Measurements from ENCODE around the gene NLRP4. TPM values are rescaled to one million over a fixed set of nuclear protein-coding genes. Genes with fewer than 3 reads are reported as not detected.

The NLRP4 gene
- total RNA-seq, 6 experiments from 2014 or later, result not detected

- TF ChIP-seq, protein P1, sequence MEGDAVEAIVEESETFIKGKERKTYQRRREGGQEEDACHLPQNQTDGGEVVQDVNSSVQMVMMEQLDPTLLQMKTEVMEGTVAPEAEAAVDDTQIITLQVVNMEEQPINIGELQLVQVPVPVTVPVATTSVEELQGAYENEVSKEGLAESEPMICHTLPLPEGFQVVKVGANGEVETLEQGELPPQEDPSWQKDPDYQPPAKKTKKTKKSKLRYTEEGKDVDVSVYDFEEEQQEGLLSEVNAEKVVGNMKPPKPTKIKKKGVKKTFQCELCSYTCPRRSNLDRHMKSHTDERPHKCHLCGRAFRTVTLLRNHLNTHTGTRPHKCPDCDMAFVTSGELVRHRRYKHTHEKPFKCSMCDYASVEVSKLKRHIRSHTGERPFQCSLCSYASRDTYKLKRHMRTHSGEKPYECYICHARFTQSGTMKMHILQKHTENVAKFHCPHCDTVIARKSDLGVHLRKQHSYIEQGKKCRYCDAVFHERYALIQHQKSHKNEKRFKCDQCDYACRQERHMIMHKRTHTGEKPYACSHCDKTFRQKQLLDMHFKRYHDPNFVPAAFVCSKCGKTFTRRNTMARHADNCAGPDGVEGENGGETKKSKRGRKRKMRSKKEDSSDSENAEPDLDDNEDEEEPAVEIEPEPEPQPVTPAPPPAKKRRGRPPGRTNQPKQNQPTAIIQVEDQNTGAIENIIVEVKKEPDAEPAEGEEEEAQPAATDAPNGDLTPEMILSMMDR (IDR thresholded peaks at IDR 0.05), result no peak
- Mint-ChIP-seq H3K9me3 (peaks cover 18% of the 10 kb centered on the region), H3K4me1 (ENCODE audit: low read depth) (no peaks in the 10 kb centered on the region), H3K36me3 (ENCODE audit: low read depth) (no peaks in the 10 kb centered on the region; the same call in 1 of the 2 replicates), H3K4me3 (no peak within 1 kb of the TSS), H3K27me3 (ENCODE audit: insufficient read depth) (no peaks in the 10 kb centered on the region), H3K27ac (no peak within 1 kb of the TSS)
- no peak for DNase-seq
Observed at GRCh38 chr19:55831846-55832245, 4.5 kb upstream of the NLRP4 start, which contains the start of gene NLRP11. Gene NLRP11, minus strand, starts transcription at chr19:55831999. Its CDS starts 13,825 bp downstream, at chr19:55818174.

GRCh38 chr19:55832676-55833075 is 3.7 kb upstream of the NLRP4 start:
- TF ChIP-seq, protein P1 (IDR thresholded peaks at IDR 0.05), result no peak
- H3K9me3 Mint-ChIP-seq, result peaks cover 20% of the 10 kb centered on the region
- no peak overlapping the region for H3K4me3 Mint-ChIP-seq
- H3K36me3 Mint-ChIP-seq (ENCODE audit: low read depth), result no peaks in the 10 kb centered on the region; the same call in 1 of the 2 replicates
- H3K27ac Mint-ChIP-seq, result no peak overlapping the region
- H3K27me3 Mint-ChIP-seq (ENCODE audit: insufficient read depth), result no peaks in the 10 kb centered on the region
- no peaks in the 10 kb centered on the region for H3K4me1 Mint-ChIP-seq (ENCODE audit: low read depth)
- DNase-seq, result no peak

GRCh38 chr19:55838251-55838650 is 1.9 kb downstream of the NLRP4 start:
- H3K36me3 Mint-ChIP-seq (ENCODE audit: low read depth), result no peaks in the 10 kb centered on the region; the same call in 1 of the 2 replicates
- TF ChIP-seq, protein P1 (IDR thresholded peaks at IDR 0.05), result no peak
- no peak overlapping the region for H3K27ac Mint-ChIP-seq
- DNase-seq, result no peak
- H3K27me3 Mint-ChIP-seq (ENCODE audit: insufficient read depth), result peaks cover 2% of the 10 kb centered on the region; the same call in 1 of the 2 replicates
- H3K9me3 Mint-ChIP-seq, result peaks cover 31% of the 10 kb centered on the region
- no peak overlapping the region for H3K4me3 Mint-ChIP-seq
- no peaks in the 10 kb centered on the region for H3K4me1 Mint-ChIP-seq (ENCODE audit: low read depth)

- Mint-ChIP-seq H3K36me3 (ENCODE audit: low read depth) (no peaks in the 10 kb centered on the region; the same call in 1 of the 2 replicates), H3K27me3 (ENCODE audit: insufficient read depth) (peaks cover 2% of the 10 kb centered on the region; the same call in 1 of the 2 replicates), H3K4me3 (no peak overlapping the region), H3K4me1 (ENCODE audit: low read depth) (no peaks in the 10 kb centered on the region), H3K9me3 (peaks cover 34% of the 10 kb centered on the region), H3K27ac (no peak overlapping the region)
- no peak for DNase-seq
- TF ChIP-seq, protein P1 (IDR thresholded peaks at IDR 0.05), result no peak
Observed at GRCh38 chr19:55838906-55839305, 2.6 kb downstream of the NLRP4 start.

GRCh38 chr19:55855160-55855559 is 18.8 kb downstream of the NLRP4 start:
- Mint-ChIP-seq H3K4me3 (no peak overlapping the region), H3K27me3 (ENCODE audit: insufficient read depth) (no peaks in the 10 kb centered on the region; the same call in 1 of the 2 replicates), H3K36me3 (ENCODE audit: low read depth) (peaks cover 4% of the 10 kb centered on the region; the same call in 1 of the 2 replicates), H3K4me1 (ENCODE audit: low read depth) (no peaks in the 10 kb centered on the region), H3K27ac (no peak overlapping the region), H3K9me3 (peaks cover 68% of the 10 kb centered on the region)
- no peak for DNase-seq
- TF ChIP-seq, protein P1 (IDR thresholded peaks at IDR 0.05), result no peak

All from HFFc6 (cell line).